Activated CD4-positive, alpha-beta T cell treated with anti-CD3 and anti-CD28 coated beads, Interleukin-2, amount 50 U/mL, for 1 hour (primary cell): ENCODE data around the gene STOX2.
"Not testable (repeated sequence)": the region's sequence is repeated elsewhere in the genome, so short reads cannot be mapped to it uniquely, and the experiment has no call there.

Experiments
- DNase-seq: peaks from one replicate; pipeline ENCODE4 v3.0.0-alpha.2; 2020

STOX2 gene

DNA sequence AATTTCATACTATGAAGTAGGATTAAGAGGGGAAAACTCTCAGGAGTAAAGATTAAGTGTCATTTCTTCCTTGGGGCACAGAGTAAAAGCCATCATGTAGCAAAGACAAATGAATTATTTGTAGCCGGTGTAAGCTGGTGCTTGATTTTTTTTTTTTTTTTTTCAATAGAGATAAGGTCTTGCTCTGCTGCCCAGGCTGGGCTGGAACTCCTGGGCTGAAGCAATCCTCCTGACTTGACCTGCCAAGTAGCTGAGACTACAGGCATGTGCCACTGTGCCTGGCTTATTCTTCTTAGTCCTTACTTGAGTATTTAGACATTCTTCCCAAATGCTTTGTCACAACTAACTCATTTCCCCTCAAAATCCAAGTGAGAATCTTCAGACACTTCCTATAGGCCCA is 125.7 kb downstream of the STOX2 start:
- no peak for DNase-seq

DNA sequence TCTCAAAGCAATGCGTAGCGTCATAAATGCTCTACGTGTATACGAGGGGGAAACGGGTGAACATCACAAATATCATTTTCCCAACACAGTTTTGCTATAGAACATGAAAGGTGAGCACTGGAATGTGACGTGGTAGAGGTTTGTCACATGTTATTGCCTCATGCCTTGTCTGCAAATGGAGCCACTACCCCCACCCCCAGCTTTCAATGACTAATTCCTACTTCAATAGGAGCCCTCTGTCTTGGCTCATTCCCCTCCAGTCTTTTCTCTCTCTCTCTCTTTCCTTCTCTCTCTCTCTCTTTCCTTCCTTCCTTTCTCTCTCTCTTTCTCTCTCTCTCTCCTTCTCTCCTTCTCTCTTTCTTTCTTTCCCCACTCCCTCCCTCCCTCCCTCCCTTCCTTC is 127.0 kb downstream of the STOX2 start:
- no peak for DNase-seq

DNA sequence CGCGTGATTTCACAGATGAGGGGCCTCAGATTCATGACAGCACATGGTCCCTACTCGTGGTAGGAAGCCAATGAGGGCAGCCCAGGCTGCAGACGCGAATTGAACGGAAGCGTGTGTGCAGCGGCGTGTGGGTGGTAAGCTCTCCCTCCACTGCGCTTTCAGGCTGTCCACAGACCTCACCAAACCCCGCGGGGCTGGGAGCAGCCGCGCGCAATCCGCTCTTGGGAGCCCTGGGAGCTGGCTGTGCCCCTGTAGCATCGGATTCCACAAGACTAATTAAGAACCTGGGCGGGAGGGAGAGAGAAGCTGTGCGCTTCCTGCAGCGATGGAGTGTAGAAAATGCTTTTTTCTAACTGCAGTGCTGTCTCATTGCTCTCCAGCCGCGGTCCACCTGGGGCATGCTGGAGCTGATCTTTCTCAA is 134.9 kb downstream of the STOX2 start:
- DNase-seq, result no peak

GRCh38 chr4:184041156-184041555 is 136.0 kb downstream of the STOX2 start:
- DNase-seq, result no peak

- DNase-seq, result no peak
These were observed 141.0 kb downstream of the STOX2 start for GRCh38 chr4:184046148-184046547.

GRCh38 chr4:184051262-184051661 is 146.2 kb downstream of the STOX2 start:
- not testable (repeated sequence) for DNase-seq

GRCh38 chr4:184052616-184053015 is 147.5 kb downstream of the STOX2 start:
- DNase-seq, result no peak

DNA sequence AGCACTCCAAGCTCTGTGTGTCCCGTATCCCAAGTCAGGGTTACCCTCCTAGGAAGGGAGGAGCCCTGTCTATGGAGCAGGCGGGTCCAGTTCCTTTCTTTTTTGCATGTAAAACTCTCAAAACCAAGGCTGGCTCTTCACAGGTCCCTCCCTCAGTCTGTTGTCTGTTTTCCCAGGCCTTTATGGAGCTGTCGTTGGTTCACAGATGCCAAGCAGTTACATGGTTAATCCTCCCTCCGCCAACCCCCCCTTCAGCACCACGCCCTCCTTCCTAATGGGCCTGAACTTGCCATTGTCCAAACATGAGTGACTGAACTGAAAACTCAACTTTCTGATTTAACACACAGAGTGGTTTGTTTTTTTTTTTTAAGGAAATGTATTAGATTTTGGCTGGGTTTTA is 148.3 kb downstream of the STOX2 start:
- DNase-seq, result no peak

DNA sequence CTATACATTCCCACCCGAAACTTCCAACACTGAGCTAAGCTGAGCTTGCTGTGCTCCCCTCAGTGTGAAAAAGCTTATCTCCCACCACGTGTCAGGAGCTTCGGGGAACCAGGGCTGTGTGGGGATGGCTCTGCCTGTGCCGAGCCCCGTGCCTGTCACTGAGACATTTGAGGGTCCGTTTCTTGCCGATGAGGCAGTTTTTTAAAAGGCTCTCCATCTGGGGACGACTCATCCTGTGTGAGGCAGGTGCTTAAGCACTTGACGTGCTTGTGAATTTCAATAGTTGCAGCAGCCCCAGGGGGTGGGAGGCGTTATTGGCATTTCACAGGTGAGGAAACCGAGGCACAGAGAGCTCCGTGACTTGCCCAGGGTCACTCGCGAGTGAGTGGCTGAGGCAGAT is 151.8 kb downstream of the STOX2 start:
- DNase-seq, result no peak

- DNase-seq, result no peak
These were observed 152.9 kb downstream of the STOX2 start for GRCh38 chr4:184058026-184058425.

DNA sequence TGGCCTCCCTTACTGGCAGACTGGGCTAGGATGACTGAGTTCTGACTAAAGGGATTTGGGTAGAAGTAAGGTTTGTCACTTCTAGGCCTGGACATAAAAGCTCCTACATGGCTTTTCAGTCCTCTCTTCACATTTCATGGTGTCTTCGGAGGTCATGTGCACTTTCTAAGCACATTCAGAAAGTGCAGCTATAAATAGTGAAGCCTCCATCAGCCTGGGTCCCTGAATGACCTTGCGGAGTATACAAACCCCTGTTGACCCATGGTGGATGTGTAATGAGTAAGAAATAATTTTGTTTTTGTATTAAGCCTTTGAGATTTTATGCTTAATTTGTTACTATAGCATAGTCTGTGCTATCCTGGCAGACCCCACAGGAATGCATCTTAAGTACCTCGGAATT is 154.0 kb downstream of the STOX2 start:
- no peak for DNase-seq

GRCh38 chr4:184061582-184061981 is 156.5 kb downstream of the STOX2 start:
- DNase-seq, result no peak

DNA sequence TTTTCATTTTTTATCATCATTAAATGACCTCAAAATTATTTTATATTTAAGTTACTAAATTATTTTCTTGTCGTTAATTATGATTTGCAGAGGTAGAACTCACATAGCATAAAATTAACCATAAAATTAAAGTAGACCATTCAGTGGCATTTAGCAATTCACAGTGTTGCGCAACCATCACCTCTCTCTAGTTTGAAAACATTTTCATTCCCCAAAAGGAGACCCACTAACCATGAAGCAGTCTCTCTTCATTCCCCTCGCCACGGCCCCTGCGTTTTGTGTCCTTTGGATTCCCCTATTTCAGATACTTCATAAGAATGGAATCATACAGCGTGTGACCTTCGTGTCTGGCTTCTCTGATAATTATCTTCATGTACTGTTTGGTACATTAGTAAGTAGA is 157.7 kb downstream of the STOX2 start:
- no peak for DNase-seq

- DNase-seq, result no peak
These were observed 159.8 kb downstream of the STOX2 start for GRCh38 chr4:184064877-184065276.

GRCh38 chr4:184066584-184067300 is 161.6 kb downstream of the STOX2 start:
- no peak for DNase-seq

GRCh38 chr4:184067931-184068554 is 162.9 kb downstream of the STOX2 start:
- no peak for DNase-seq
